A673 (cell line): ENCODE data around the gene RAP1GAP2.

ENCODE experiments used
- EZH2 ChIP-seq: fragments of 200-600 bp; sonication (generic); IDR thresholded peaks from 2 replicates; pipeline ENCODE4 v1.6.1; 2017; ENCODE audit warnings: borderline replicate concordance, low read depth, mild to moderate bottlenecking, mixed read lengths, antibody characterized with exemption, low read length; ENCODE audit not compliant: poor library complexity, severe bottlenecking
- TF ChIP-seq, protein P1 (sequence below): fragments of 300-800, 200-600 bp; sonication (generic); conservative IDR thresholded peaks from 2 replicates; pipeline ENCODE4 v1.5.1; 2017; ENCODE audit warnings: low read depth, mild to moderate bottlenecking, antibody characterized with exemption, low read length, moderate library complexity, mixed read lengths

DNA sequence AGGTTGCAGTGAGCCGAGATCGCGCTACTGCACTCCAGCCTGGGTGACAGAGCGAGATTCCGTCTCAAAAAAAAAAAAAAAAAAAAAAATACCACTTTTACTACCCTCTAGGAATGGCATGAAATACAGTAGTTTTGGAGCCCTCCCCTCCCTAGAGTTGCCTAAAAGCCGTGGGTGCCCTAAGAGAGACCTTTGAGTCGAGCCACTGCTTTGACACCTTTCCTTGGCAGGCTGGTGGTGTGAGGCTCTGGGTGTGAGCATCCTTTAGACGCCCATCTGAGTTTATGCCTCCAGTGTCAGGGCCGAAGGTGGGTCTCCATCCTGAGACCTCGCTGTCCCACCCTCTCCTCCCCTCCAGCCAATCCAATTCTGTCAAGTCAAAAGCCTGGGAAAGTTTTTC lies 46.2 kb downstream of the RAP1GAP2 start:
- TF ChIP-seq, protein P1, sequence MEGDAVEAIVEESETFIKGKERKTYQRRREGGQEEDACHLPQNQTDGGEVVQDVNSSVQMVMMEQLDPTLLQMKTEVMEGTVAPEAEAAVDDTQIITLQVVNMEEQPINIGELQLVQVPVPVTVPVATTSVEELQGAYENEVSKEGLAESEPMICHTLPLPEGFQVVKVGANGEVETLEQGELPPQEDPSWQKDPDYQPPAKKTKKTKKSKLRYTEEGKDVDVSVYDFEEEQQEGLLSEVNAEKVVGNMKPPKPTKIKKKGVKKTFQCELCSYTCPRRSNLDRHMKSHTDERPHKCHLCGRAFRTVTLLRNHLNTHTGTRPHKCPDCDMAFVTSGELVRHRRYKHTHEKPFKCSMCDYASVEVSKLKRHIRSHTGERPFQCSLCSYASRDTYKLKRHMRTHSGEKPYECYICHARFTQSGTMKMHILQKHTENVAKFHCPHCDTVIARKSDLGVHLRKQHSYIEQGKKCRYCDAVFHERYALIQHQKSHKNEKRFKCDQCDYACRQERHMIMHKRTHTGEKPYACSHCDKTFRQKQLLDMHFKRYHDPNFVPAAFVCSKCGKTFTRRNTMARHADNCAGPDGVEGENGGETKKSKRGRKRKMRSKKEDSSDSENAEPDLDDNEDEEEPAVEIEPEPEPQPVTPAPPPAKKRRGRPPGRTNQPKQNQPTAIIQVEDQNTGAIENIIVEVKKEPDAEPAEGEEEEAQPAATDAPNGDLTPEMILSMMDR: no peak
- TF ChIP-seq EZH2: no peak
